CD4-positive, alpha-beta T cell (primary cell): ENCODE measurements around the gene TSHZ2. TPM values are rescaled to one million over a fixed set of nuclear protein-coding genes. Genes with fewer than 3 reads are reported as not detected.

Source experiments
- ATAC-seq: fragments of 200-7000 bp; cut with Tn5 transposase; one replicate; pipeline ENCODE4 v1.10.0; 2022; ENCODE audit warnings: mild to moderate bottlenecking; ENCODE audit not compliant: poor library complexity
- CTCF ChIA-PET: fragments of 350-600 bp; sonication (Branson Sonifier 250); formaldehyde crosslinking; loops from one replicate; lab custom pipeline; 2021; ENCODE audit warnings: antibody characterized with exemption, inconsistent platforms; lab: Charles Lee
- POLR2A ChIA-PET: fragments of 350-600 bp; sonication (Branson Sonifier 250); formaldehyde crosslinking; loops from one replicate; lab custom pipeline; 2021; ENCODE audit warnings: antibody characterized with exemption, inconsistent platforms; lab: Charles Lee
- DNase-seq, 14 experiments: peaks; one replicate each; pipeline ENCODE4 v3.0.0-alpha.2; 2013 to 2020; ENCODE audit warnings: mixed read lengths in 2 of 14
- H3K27ac ChIP-seq, 2 donors: one replicate each; pipeline versions ENCODE4 v1.5.1 to v1.7.0; 2013; ENCODE audit warnings: low read length in 2 of 2, low read depth in 1 of 2, mild to moderate bottlenecking in 1 of 2
- H3K27me3 ChIP-seq, 2 experiments: 1 replicate in 1 of 2; 2 replicates in 1 of 2; pipeline versions ENCODE4 v1.6.1 to v1.7.0; 2013; ENCODE audit warnings: low read length in 2 of 2, control low read depth in 1 of 2, mild to moderate bottlenecking in 1 of 2, moderate library complexity in 1 of 2; ENCODE audit not compliant: insufficient read depth in 2 of 2, control insufficient read depth in 1 of 2
- H3K36me3 ChIP-seq: one replicate; pipeline ENCODE4 v1.6.1; 2013; ENCODE audit warnings: low read length, control low read depth; ENCODE audit not compliant: insufficient read depth
- H3K4me1 ChIP-seq: one replicate; pipeline ENCODE4 v1.6.1; 2013; ENCODE audit warnings: low read length, control low read depth; ENCODE audit not compliant: insufficient read depth
- H3K4me3 ChIP-seq: one replicate; pipeline ENCODE4 v1.5.1; 2013; ENCODE audit warnings: mild to moderate bottlenecking, low read length, moderate library complexity
- H3K9me3 ChIP-seq, 2 experiments: 1 replicate in 1 of 2; 2 replicates in 1 of 2; pipeline versions ENCODE4 v1.6.1 to v1.7.0; 2013; ENCODE audit warnings: low read length in 2 of 2, mild to moderate bottlenecking in 2 of 2, control low read depth in 1 of 2, moderate library complexity in 1 of 2; ENCODE audit not compliant: control insufficient read depth in 1 of 2, insufficient read depth in 1 of 2
- H3K27ac Mint-ChIP-seq: one replicate; pipeline ENCODE4 v1.8.0; 2020; ENCODE audit warnings: mixed read lengths
- H3K27me3 Mint-ChIP-seq: one replicate; pipeline ENCODE4 v1.8.0; 2021; ENCODE audit warnings: mixed read lengths
- H3K36me3 Mint-ChIP-seq: one replicate; pipeline ENCODE4 v1.8.0; 2021; ENCODE audit warnings: low read depth, mixed read lengths
- H3K4me1 Mint-ChIP-seq: one replicate; pipeline ENCODE4 v1.8.0; 2021; ENCODE audit warnings: low read depth, mixed read lengths
- H3K4me3 Mint-ChIP-seq: one replicate; pipeline ENCODE4 v1.8.0; 2020; ENCODE audit warnings: mild to moderate bottlenecking, mixed read lengths
- H3K9me3 Mint-ChIP-seq: one replicate; pipeline ENCODE4 v1.8.0; 2020; ENCODE audit warnings: mixed read lengths
- intact Hi-C, 2 experiments: fragments of 100-400 bp; cut with DNase I in 1 of 2; cut with micrococcal nuclease in 1 of 2; formaldehyde crosslinking; loops; one replicate each; pipeline versions ENCODE4 v1.15.1 to v1.9.0; 2023 to 2025; cut with DNase I, micrococcal nuclease
- total RNA-seq, 174 experiments: library from RNA in 2 of 174; stranded (reverse) in 2 of 174; gene quantifications; one replicate each; pipeline ENCODE4 v1.2.3 and lab custom pipeline; 2021 to 2026
- TF ChIP-seq, protein P1 (sequence below): fragments of 200-600 bp; IDR thresholded peaks from one replicate; pipeline ENCODE4 v1.8.0; 2022; ENCODE audit warnings: antibody characterized with exemption, mild to moderate bottlenecking

The TSHZ2 gene
- total RNA-seq, 2 experiments from 2014 or later: 26.1 to 27.4 TPM

DNA sequence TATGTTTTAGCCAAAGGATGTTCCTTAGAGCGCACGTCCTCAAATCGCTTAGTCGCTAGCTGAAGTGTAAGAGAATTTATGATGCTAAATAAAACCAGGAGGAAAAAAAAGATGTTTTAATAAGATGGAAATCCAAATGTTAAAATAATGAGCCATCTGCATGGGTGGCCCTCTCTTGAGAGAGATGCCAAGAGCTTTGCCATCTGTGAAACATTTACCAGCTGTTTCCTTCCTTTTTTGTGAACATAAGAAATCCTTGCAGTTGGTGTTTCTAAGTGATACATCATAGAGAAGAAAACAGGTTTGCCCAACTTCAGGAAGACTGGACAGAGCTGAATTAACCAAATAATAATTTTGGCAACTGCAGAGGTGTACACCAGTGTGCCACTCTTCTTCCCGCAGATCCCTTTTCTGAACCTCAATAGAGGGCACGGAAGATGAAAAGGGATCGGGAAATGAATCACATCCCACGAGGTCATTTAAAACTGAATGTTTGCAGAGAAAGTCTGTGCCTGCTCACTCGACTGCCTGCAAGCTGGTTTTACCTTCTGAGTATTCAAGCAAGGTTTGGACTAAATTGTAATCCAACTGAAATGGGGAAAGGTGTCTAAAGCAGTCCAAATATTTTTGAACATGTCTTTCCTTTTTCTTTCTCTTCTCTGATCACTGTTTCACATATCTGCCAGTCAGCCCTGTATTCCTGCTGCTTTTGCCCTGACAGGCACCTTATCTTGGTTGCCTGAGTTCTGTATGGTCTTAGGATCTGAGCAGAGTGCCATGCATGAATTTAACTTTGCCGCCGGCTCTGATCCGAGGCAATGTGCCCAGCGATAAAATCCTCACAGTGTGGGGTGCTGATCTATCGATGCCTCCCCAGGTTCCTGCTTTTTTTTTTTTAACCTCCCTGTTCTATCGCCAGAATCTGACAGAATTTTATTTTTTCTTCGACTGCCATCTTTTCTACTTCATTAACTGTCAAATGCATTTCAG is 35.5 kb upstream of the TSHZ2 start:
- ATAC-seq: no peak
- no peak overlapping the region for H3K4me3 ChIP-seq
- H3K36me3 ChIP-seq: no peaks in the 10 kb centered on the region
- H3K4me1 ChIP-seq: no peaks in the 10 kb centered on the region
- no peaks in the 10 kb centered on the region for H3K9me3 Mint-ChIP-seq
- H3K36me3 Mint-ChIP-seq: no peaks in the 10 kb centered on the region
- DNase-seq: no peak
- ChIA-PET POLR2A (no interaction called here), CTCF (no interaction called here)
- intact Hi-C loops: no loop called here
- H3K27me3 Mint-ChIP-seq: no peaks in the 10 kb centered on the region
- TF ChIP-seq, protein P1, sequence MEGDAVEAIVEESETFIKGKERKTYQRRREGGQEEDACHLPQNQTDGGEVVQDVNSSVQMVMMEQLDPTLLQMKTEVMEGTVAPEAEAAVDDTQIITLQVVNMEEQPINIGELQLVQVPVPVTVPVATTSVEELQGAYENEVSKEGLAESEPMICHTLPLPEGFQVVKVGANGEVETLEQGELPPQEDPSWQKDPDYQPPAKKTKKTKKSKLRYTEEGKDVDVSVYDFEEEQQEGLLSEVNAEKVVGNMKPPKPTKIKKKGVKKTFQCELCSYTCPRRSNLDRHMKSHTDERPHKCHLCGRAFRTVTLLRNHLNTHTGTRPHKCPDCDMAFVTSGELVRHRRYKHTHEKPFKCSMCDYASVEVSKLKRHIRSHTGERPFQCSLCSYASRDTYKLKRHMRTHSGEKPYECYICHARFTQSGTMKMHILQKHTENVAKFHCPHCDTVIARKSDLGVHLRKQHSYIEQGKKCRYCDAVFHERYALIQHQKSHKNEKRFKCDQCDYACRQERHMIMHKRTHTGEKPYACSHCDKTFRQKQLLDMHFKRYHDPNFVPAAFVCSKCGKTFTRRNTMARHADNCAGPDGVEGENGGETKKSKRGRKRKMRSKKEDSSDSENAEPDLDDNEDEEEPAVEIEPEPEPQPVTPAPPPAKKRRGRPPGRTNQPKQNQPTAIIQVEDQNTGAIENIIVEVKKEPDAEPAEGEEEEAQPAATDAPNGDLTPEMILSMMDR: no peak
- H3K4me1 Mint-ChIP-seq: no peaks in the 10 kb centered on the region
- no peaks in the 10 kb centered on the region for H3K27me3 ChIP-seq
- no peak overlapping the region for H3K27ac Mint-ChIP-seq
- no peaks in the 10 kb centered on the region for H3K9me3 ChIP-seq
- no peak overlapping the region for H3K27ac ChIP-seq
- H3K4me3 Mint-ChIP-seq: no peak overlapping the region

DNA sequence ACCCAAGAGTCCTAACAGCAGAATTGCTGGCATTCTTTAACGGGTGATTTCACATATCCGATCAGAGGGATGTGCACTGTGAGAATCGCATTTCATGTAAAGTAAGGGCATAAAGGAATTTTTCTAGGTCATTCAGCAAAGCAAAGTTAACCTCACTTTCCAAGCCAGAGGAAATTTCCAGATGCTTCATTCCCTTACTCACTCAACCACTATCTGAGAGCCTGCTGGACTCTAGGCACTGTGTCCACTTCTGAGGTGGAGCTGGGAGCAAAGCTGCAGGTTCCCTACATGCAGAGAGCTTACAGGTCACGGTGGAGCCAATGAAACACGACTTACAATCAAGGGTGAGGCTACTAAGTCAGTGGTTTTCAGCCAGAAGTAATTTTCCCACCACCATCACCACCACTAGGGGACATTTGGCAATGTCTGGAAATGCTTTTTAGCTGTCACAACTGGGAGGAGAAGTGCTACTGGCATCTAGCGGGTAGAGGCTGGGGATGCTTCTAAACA is 34.5 kb upstream of the TSHZ2 start:
- POLR2A ChIA-PET: no interaction called here
- Mint-ChIP-seq H3K27me3 (no peaks in the 10 kb centered on the region), H3K36me3 (no peaks in the 10 kb centered on the region), H3K4me1 (no peaks in the 10 kb centered on the region), H3K27ac (no peak overlapping the region), H3K9me3 (no peaks in the 10 kb centered on the region), H3K4me3 (no peak overlapping the region)
- CTCF ChIA-PET: no interaction called here
- Histone ChIP-seq H3K27ac (no peak overlapping the region), H3K4me3 (no peak overlapping the region), H3K4me1 (no peaks in the 10 kb centered on the region), H3K27me3 (no peaks in the 10 kb centered on the region), H3K36me3 (no peaks in the 10 kb centered on the region), H3K9me3 (no peaks in the 10 kb centered on the region)
- ATAC-seq (no peak), DNase-seq (no peak)
- intact Hi-C loops: no loop called here
- TF ChIP-seq, protein P1: no peak

DNA sequence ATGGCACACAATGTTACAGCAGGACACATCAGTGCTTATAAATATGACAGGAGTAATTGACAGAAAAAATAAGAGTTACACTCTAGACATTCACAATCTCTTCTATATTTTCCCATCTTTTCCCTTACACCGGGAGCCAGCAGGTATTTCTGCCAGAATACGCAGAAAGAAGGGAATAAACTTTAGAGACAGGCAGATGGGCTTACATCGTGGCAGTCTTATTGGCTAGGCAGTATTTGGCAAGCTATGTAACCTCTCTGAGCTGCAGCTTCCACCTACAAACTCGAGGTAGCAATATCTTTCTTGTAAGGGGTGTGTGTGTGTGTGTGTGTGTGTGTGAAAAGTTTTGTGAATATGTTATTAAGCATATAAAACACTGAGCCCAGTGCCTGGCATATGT is 33.0 kb upstream of the TSHZ2 start:
- intact Hi-C loops: no loop called here
- Histone ChIP-seq H3K27me3 (no peaks in the 10 kb centered on the region), H3K4me3 (no peak overlapping the region), H3K36me3 (no peaks in the 10 kb centered on the region), H3K27ac (no peak overlapping the region), H3K9me3 (no peaks in the 10 kb centered on the region), H3K4me1 (no peaks in the 10 kb centered on the region)
- Mint-ChIP-seq H3K4me3 (no peak overlapping the region), H3K9me3 (no peaks in the 10 kb centered on the region), H3K27me3 (no peaks in the 10 kb centered on the region), H3K36me3 (no peaks in the 10 kb centered on the region), H3K27ac (no peak overlapping the region), H3K4me1 (no peaks in the 10 kb centered on the region)
- no peak for ATAC-seq
- TF ChIP-seq, protein P1: no peak
- POLR2A ChIA-PET: no interaction called here
- CTCF ChIA-PET: interaction anchor here (0.6 kb wide), 1 partner anchor 300 kb away, joined by 4 read pairs; no protein-coding TSS in a partner anchor
- no peak for DNase-seq
